IPS-18a (cell line): ENCODE measurements around the gene LRRN2.

Experiments
- H3K27ac ChIP-seq: one replicate; pipeline ENCODE4 v1.5.1; 2013; ENCODE audit warnings: low read length
- H3K27me3 ChIP-seq: one replicate; pipeline ENCODE4 v1.6.1; 2013; ENCODE audit warnings: mild to moderate bottlenecking, low read length; ENCODE audit not compliant: control insufficient read depth, insufficient read depth
- H3K36me3 ChIP-seq: one replicate; pipeline ENCODE4 v1.6.1; 2013; ENCODE audit warnings: low read depth, low read length; ENCODE audit not compliant: control insufficient read depth
- H3K4me1 ChIP-seq: one replicate; pipeline ENCODE4 v1.6.1; 2013; ENCODE audit warnings: low read depth, low read length; ENCODE audit not compliant: control insufficient read depth
- H3K4me3 ChIP-seq: one replicate; pipeline ENCODE4 v1.5.1; 2013; ENCODE audit warnings: low read length
- H3K9ac ChIP-seq: one replicate; pipeline ENCODE4 v1.6.1; 2013; ENCODE audit warnings: mild to moderate bottlenecking, low read length, moderate library complexity
- H3K9me3 ChIP-seq: one replicate; pipeline ENCODE4 v1.6.1; 2013; ENCODE audit warnings: low read depth, low read length; ENCODE audit not compliant: control insufficient read depth

LRRN2 gene

GRCh38 chr1:204605791-204606190 lies 79.7 kb downstream of the LRRN2 start:
- Histone ChIP-seq H3K27ac (no peak overlapping the region), H3K9me3 (no peaks in the 10 kb centered on the region), H3K9ac (no peak overlapping the region), H3K27me3 (no peaks in the 10 kb centered on the region), H3K36me3 (no peaks in the 10 kb centered on the region), H3K4me3 (no peak overlapping the region), H3K4me1 (peaks cover 10% of the 10 kb centered on the region)

GRCh38 chr1:204602871-204603542 lies 82.5 kb downstream of the LRRN2 start:
- Histone ChIP-seq H3K9me3 (no peaks in the 10 kb centered on the region), H3K36me3 (no peaks in the 10 kb centered on the region), H3K27me3 (no peaks in the 10 kb centered on the region), H3K27ac (no peak overlapping the region), H3K4me1 (peaks cover 10% of the 10 kb centered on the region), H3K4me3 (no peak overlapping the region), H3K9ac (no peak overlapping the region)

- H3K9me3 ChIP-seq = no peaks in the 10 kb centered on the region
- no peaks in the 10 kb centered on the region for H3K36me3 ChIP-seq
- H3K27me3 ChIP-seq = no peaks in the 10 kb centered on the region
- H3K4me1 ChIP-seq = peaks cover 10% of the 10 kb centered on the region
- H3K9ac ChIP-seq = no peak overlapping the region
- H3K4me3 ChIP-seq = no peak overlapping the region
- H3K27ac ChIP-seq = no peak overlapping the region
Observed at GRCh38 chr1:204602111-204602579, 83.4 kb downstream of the LRRN2 start.

DNA sequence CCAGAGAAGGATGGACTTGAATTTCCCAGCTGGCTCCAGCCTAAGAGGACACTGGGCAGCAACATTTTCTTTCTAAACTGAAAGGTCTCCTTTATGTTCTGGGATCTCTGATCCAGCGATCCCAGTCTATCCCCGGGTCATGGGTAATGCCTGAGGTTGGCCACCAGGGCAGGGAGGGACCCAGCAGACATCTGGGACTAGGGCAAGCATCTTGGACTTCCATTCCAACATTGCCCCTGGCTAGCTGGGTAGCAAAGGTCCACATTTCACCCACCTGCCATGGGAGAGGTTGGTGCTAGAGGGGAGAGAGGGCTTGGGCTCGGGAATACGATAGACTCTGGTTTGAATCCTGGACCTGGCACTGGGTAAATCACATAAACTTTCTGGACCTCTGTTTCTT lies 84.6 kb downstream of the LRRN2 start:
- Histone ChIP-seq H3K9me3 (no peaks in the 10 kb centered on the region), H3K36me3 (no peaks in the 10 kb centered on the region), H3K27ac (no peak overlapping the region), H3K4me1 (peaks cover 10% of the 10 kb centered on the region), H3K4me3 (no peak overlapping the region), H3K9ac (no peak overlapping the region), H3K27me3 (no peaks in the 10 kb centered on the region)

DNA sequence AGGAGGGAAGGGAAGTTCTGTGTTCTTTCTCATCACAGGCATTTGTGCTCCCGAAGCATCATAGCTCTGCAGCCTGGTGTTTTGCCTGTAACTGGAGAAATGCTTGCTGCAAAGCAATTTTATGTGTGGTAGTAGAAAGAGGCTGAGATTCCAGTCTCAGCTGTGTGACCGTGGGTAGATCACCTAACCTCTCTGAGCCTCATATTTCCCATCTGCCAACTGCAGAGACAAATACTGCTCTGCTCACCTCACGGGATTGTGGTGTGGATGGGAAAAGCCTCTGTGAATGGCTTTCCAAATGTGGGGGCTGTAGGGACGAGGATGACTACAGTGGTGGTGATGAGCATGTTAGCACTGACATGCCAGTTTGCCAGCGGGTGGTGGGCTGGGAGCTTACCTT lies 85.3 kb downstream of the LRRN2 start:
- Histone ChIP-seq H3K27me3 (no peaks in the 10 kb centered on the region), H3K9me3 (no peaks in the 10 kb centered on the region)

DNA sequence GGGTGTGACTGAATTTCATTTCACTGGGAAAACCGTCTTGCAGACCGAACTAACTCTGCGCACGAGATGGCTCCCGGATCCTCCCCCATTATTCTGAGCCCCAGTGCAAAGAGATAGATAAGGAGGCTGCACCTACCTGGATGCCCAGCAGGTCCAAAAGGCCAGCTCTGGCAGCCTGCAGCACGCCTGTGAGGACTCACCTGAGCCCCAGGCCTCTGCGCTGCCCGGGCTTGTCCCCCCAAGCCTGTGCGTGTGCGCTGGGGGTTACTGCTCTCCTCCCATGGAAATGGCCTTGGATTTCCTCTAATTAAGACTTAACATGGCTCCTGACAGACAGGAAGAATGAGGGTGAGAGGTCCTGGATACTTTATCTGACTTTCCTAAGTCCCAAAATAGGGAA lies 85.9 kb downstream of the LRRN2 start:
- Histone ChIP-seq H3K36me3 (no peaks in the 10 kb centered on the region), H3K9ac (no peak overlapping the region), H3K4me1 (peaks cover 10% of the 10 kb centered on the region), H3K4me3 (no peak overlapping the region), H3K9me3 (no peaks in the 10 kb centered on the region), H3K27me3 (no peaks in the 10 kb centered on the region), H3K27ac (no peak overlapping the region)

More for the DNA sequence above, 85.3 kb downstream of the LRRN2 start:
- Histone ChIP-seq H3K4me1 (peaks cover 10% of the 10 kb centered on the region), H3K36me3 (no peaks in the 10 kb centered on the region), H3K9ac (no peak overlapping the region), H3K4me3 (no peak overlapping the region), H3K27ac (no peak overlapping the region)

GRCh38 chr1:204599098-204599497 lies 86.4 kb downstream of the LRRN2 start:
- Histone ChIP-seq H3K27me3 (no peaks in the 10 kb centered on the region), H3K36me3 (no peaks in the 10 kb centered on the region), H3K9ac (no peak overlapping the region), H3K4me1 (peaks cover 10% of the 10 kb centered on the region), H3K9me3 (no peaks in the 10 kb centered on the region), H3K4me3 (no peak overlapping the region), H3K27ac (no peak overlapping the region)

DNA sequence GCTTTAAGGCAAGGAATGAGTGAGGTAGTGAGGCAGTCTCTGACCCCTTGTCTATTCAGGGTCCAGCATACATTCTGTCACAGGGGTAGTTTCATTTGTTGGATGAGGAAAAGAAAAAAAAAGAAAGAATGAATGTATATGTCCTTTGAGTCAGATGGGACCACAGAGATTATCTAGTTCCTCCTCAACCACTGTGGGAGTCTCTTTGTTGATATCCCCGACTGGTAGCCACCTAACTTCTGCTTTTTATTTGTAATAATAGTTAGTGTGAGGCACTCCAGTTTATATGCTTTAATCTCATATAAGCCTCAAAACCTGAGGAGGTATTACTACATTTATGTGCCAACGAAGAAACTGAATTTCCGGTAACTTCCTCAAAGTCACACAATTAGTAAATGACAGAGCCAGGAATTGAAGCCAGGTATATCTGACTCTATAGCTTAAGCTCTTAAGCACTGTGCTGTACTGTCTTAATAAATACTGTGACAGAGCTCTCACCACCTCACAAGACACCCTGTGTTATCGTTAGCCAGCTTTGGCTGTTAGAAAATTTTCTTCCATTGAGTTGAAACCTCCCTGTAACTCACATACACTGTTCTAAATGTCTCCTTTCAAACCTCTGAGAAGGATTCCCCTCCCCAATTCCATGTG lies 87.1 kb downstream of the LRRN2 start:
- H3K4me3 ChIP-seq = no peak overlapping the region
- H3K9me3 ChIP-seq = no peaks in the 10 kb centered on the region
- no peak overlapping the region for H3K9ac ChIP-seq
- no peaks in the 10 kb centered on the region for H3K36me3 ChIP-seq
- no peak overlapping the region for H3K27ac ChIP-seq
- H3K4me1 ChIP-seq = peaks cover 10% of the 10 kb centered on the region
- H3K27me3 ChIP-seq = no peaks in the 10 kb centered on the region

GRCh38 chr1:204592246-204592948 lies 93.1 kb downstream of the LRRN2 start:
- H3K27ac ChIP-seq = no peak overlapping the region
- H3K9me3 ChIP-seq = no peaks in the 10 kb centered on the region

GRCh38 chr1:204591473-204592090 lies 94.0 kb downstream of the LRRN2 start:
- Histone ChIP-seq H3K9ac (no peak overlapping the region), H3K27ac (no peak overlapping the region), H3K27me3 (no peaks in the 10 kb centered on the region), H3K36me3 (no peaks in the 10 kb centered on the region), H3K9me3 (no peaks in the 10 kb centered on the region), H3K4me3 (no peak overlapping the region), H3K4me1 (peaks cover 9% of the 10 kb centered on the region)

More at GRCh38 chr1:204592246-204592948, 93.1 kb downstream of the LRRN2 start:
- no peak overlapping the region for H3K4me3 ChIP-seq
- peaks cover 9% of the 10 kb centered on the region for H3K4me1 ChIP-seq
- no peaks in the 10 kb centered on the region for H3K27me3 ChIP-seq
- H3K9ac ChIP-seq = no peak overlapping the region
- H3K36me3 ChIP-seq = no peaks in the 10 kb centered on the region

- Histone ChIP-seq H3K4me1 (peaks cover 17% of the 10 kb centered on the region), H3K27me3 (no peaks in the 10 kb centered on the region), H3K27ac (no peak overlapping the region), H3K36me3 (no peaks in the 10 kb centered on the region), H3K4me3 (no peak overlapping the region), H3K9me3 (no peaks in the 10 kb centered on the region), H3K9ac (no peak overlapping the region)
Observed at GRCh38 chr1:204589409-204590038, 96.0 kb downstream of the LRRN2 start.
